PC-9 (cell line): Measurements from ENCODE around the gene WWC2. TPM values are rescaled to one million over a fixed set of nuclear protein-coding genes. Genes with fewer than 3 reads are reported as not detected.

Source experiments
- BruUV-seq: library from RNA; stranded (reverse); fragments of 400-500 nt; replicated peaks from 2 replicates; lab custom pipeline; 2021; lab: Mats Ljungman, UMichigan
- CTCF ChIA-PET: fragments of 300-600 bp; sonication (Branson Sonifier 250); formaldehyde crosslinking; loops from one replicate; lab custom pipeline; 2022; ENCODE audit warnings: antibody characterized with exemption; lab: Charles Lee
- POLR2A ChIA-PET: fragments of 300-600 bp; sonication (Branson Sonifier 250); formaldehyde crosslinking; loops from one replicate; lab custom pipeline; 2022; ENCODE audit warnings: antibody characterized with exemption; ENCODE audit not compliant: unreplicated experiment; lab: Charles Lee
- DNase-seq, 2 experiments: peaks; one replicate each; pipeline versions ENCODE4 v3.0.0 to v3.0.0-alpha.2; 2015 to 2022; ENCODE audit warnings: mixed read lengths in 1 of 2
- H2AFZ ChIP-seq: fragments of 200-600 bp; sonication (generic); 2 replicates; pipeline ENCODE4 v1.8.1; 2017; ENCODE audit warnings: antibody characterized with exemption
- H3F3A ChIP-seq: fragments of 200-600 bp; sonication (generic); 2 replicates; pipeline ENCODE4 v1.8.1; 2017; ENCODE audit warnings: antibody characterized with exemption, mild to moderate bottlenecking, low read depth; ENCODE audit not compliant: insufficient read depth
- H3K27ac ChIP-seq: fragments of 200-600 bp; sonication (generic); 2 replicates; pipeline ENCODE4 v1.6.1; 2016; ENCODE audit warnings: mixed run types
- H3K27me3 ChIP-seq: fragments of 200-600 bp; sonication (generic); 2 replicates; pipeline ENCODE4 v1.6.1; 2016; ENCODE audit warnings: low read depth, mixed run types; ENCODE audit not compliant: insufficient read depth
- H3K36me3 ChIP-seq: fragments of 200-600 bp; sonication (generic); 2 replicates; pipeline ENCODE4 v1.6.1; 2016; ENCODE audit warnings: low read depth, mixed run types
- H3K4me1 ChIP-seq: fragments of 200-600 bp; sonication (generic); replicated peaks from 2 replicates; pipeline ENCODE4 v1.6.1; 2016; ENCODE audit warnings: mixed run types; ENCODE audit not compliant: insufficient read depth
- H3K4me2 ChIP-seq: fragments of 200-600 bp; sonication (generic); 2 replicates; pipeline ENCODE4 v1.6.1; 2017; ENCODE audit warnings: mixed run types
- H3K4me3 ChIP-seq: fragments of 200-600 bp; sonication (generic); 2 replicates; pipeline ENCODE4 v1.6.1; 2016; ENCODE audit warnings: mixed run types
- H3K79me2 ChIP-seq: fragments of 200-600 bp; sonication (generic); 2 replicates; pipeline ENCODE4 v1.6.1; 2017; ENCODE audit warnings: low read depth, mixed run types
- H3K9me2 ChIP-seq: fragments of 200-600 bp; sonication (generic); 2 replicates; pipeline ENCODE4 v1.8.1; 2017; ENCODE audit warnings: mild to moderate bottlenecking; ENCODE audit not compliant: insufficient read depth
- H3K9me3 ChIP-seq: fragments of 200-600 bp; sonication (generic); 2 replicates; pipeline ENCODE4 v1.8.1; 2016; ENCODE audit warnings: low read depth; ENCODE audit not compliant: insufficient read depth
- H4K20me1 ChIP-seq: fragments of 200-600 bp; sonication (generic); 2 replicates; pipeline ENCODE4 v1.8.1; 2017; ENCODE audit not compliant: insufficient read depth
- CTCF ChIP-seq: fragments of 200-600 bp; sonication (generic); conservative IDR thresholded peaks from 2 replicates; pipeline ENCODE4 v1.6.1; 2017; ENCODE audit warnings: mixed run types, antibody characterized with exemption, mild to moderate bottlenecking, moderate library complexity
- EZH2 ChIP-seq: fragments of 200-600 bp; sonication (generic); IDR thresholded peaks from 2 replicates; pipeline ENCODE4 v1.8.0; 2017; ENCODE audit warnings: antibody characterized with exemption, low read depth
- intact Hi-C: fragments of 100-400 bp; cut with micrococcal nuclease; formaldehyde crosslinking; loops from one replicate; pipeline ENCODE4 v1.10.0; 2022; ENCODE audit not compliant: unreplicated experiment
- total RNA-seq: library from RNA; stranded (reverse); gene quantifications from 2 replicates; pipeline ENCODE4 v1.2.3, GENCODE V29; 2021

Gene WWC2
- total RNA-seq, 1 experiment from 2014 or later, result 42.3 TPM

- Histone ChIP-seq H3K36me3 (no peaks in the 10 kb centered on the region), H2AFZ (no peak overlapping the region), H3K27ac (no peak overlapping the region), H3K27me3 (no peaks in the 10 kb centered on the region), H3K4me1 (peaks cover 9% of the 10 kb centered on the region; the same call in 1 of the 2 replicates), H3K9me3 (no peaks in the 10 kb centered on the region), H3K9me2 (no peaks in the 10 kb centered on the region), H3K79me2 (peaks cover 15% of the 10 kb centered on the region; the same call in 1 of the 2 replicates), H3K4me2 (peak overlapping the region; percentile 49), H3K4me3 (no peak overlapping the region), H3F3A (no peaks in the 10 kb centered on the region; the same call in 1 of the 2 replicates), H4K20me1 (no peaks in the 10 kb centered on the region)
- TF ChIP-seq EZH2 (no peak), CTCF (no peak)
- DNase-seq, result peak; percentile 49 to 58
- ChIA-PET CTCF (no interaction called here), POLR2A (interaction anchor here (0.7 kb wide), 1 partner anchor 1041 kb away, joined by 3 read pairs; no protein-coding TSS in a partner anchor)
- intact Hi-C loops, result loop anchor here (1.0 to 5.0 kb wide), 2 partner anchors 12 to 52 kb away; no protein-coding TSS in a partner anchor
- BruUV-seq, result no TSS peak
Observed at GRCh38 chr4:183130328-183131155, 31.5 kb downstream of the WWC2 start.

- H3K4me3 ChIP-seq, result no peak overlapping the region
- DNase-seq, result no peak
- BruUV-seq, result no TSS peak
- no peaks in the 10 kb centered on the region for H3K36me3 ChIP-seq
- no peak overlapping the region for H3K27ac ChIP-seq
- ChIA-PET POLR2A (no interaction called here), CTCF (no interaction called here)
- no peaks in the 10 kb centered on the region; the same call in 1 of the 2 replicates for H3F3A ChIP-seq
- H2AFZ ChIP-seq, result no peak overlapping the region
- H3K9me2 ChIP-seq, result no peaks in the 10 kb centered on the region
- H3K4me2 ChIP-seq, result no peak overlapping the region
- peaks cover 10% of the 10 kb centered on the region; the same call in 1 of the 2 replicates for H3K79me2 ChIP-seq
- no peaks in the 10 kb centered on the region for H4K20me1 ChIP-seq
- H3K9me3 ChIP-seq, result no peaks in the 10 kb centered on the region
- H3K4me1 ChIP-seq, result peaks cover 9% of the 10 kb centered on the region; the same call in 1 of the 2 replicates
- no peaks in the 10 kb centered on the region for H3K27me3 ChIP-seq
- TF ChIP-seq EZH2, result no peak
- TF ChIP-seq CTCF, result no peak
- intact Hi-C loops, result loop anchor here (5.0 kb wide), 1 partner anchor 50 kb away; no protein-coding TSS in a partner anchor
Observed at GRCh38 chr4:183132081-183132480, 33.0 kb downstream of the WWC2 start.

GRCh38 chr4:183132865-183133264, 33.8 kb downstream of the WWC2 start:
- H3K4me2 ChIP-seq, result no peak overlapping the region
- H3K9me2 ChIP-seq, result no peaks in the 10 kb centered on the region
- H4K20me1 ChIP-seq, result no peaks in the 10 kb centered on the region
- no TSS peak for BruUV-seq
- DNase-seq, result no peak
- H2AFZ ChIP-seq, result no peak overlapping the region
- H3K36me3 ChIP-seq, result no peaks in the 10 kb centered on the region
- no peaks in the 10 kb centered on the region for H3K27me3 ChIP-seq
- peaks cover 10% of the 10 kb centered on the region; the same call in 1 of the 2 replicates for H3K79me2 ChIP-seq
- no peaks in the 10 kb centered on the region for H3K9me3 ChIP-seq
- ChIA-PET CTCF (no interaction called here), POLR2A (no interaction called here)
- H3K4me1 ChIP-seq, result peaks cover 9% of the 10 kb centered on the region; the same call in 1 of the 2 replicates
- H3K27ac ChIP-seq, result no peak overlapping the region
- TF ChIP-seq EZH2, result no peak
- intact Hi-C loops, result loop anchor here (5.0 kb wide), 1 partner anchor 49 kb away; no protein-coding TSS in a partner anchor
- no peak overlapping the region for H3K4me3 ChIP-seq
- no peaks in the 10 kb centered on the region; the same call in 1 of the 2 replicates for H3F3A ChIP-seq
